ENCODE results near the gene FLNC. TPM values are rescaled to one million over a fixed set of nuclear protein-coding genes. Genes with fewer than 3 reads are reported as not detected.

Gene FLNC
- total RNA-seq, 2 experiments from 2014 or later = 0.14 to 0.16 TPM

DNA sequence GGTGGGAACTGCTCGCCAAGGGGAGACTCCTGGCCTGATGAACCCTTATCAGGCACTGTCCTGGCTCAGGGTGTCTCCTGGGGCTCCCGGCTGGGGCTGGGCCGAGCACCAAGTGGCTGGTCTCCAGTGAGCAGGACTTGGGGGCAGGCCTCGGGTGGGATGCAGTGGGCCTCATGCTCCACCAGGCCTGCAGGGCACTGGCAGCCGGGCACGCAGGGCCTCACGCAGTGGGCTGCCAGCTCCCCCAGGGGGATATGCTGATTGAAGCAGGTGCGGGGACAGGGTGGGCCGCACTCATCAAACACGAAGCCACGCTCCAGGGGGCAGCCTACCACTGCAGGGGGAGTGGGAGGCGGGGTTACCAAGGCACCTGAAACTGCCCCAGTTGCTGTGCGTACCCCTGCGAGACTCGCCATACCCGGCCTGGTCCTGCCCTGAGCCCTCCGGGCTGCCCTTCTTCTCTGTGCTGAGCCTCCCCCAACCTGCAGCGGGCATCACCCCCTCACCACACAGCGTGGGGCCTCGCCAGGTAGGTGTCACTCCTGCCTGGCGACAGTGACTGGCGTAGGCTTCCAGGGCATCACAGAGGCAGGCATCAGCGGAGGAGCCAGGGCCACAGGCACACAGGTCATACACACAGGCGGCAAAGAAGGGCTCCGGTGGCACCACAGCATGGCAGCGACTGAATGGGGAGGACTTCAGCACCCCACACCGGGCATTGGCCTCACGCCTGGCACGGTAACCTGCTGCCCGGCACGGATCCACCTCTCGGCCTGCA, 47.0 kb downstream of the FLNC start:
- no peak for TF ChIP-seq CTCF (IDR thresholded peaks at IDR 0.05)
- no peak for DNase-seq
- Mint-ChIP-seq H3K4me3 (no peak overlapping the region), H3K27ac (no peak overlapping the region), H3K36me3 (ENCODE audit: low read depth) (no peaks in the 10 kb centered on the region), H3K27me3 (no peaks in the 10 kb centered on the region), H3K4me1 (ENCODE audit: low read depth) (no peaks in the 10 kb centered on the region), H3K9me3 (no peaks in the 10 kb centered on the region)
- ATAC-seq = no peak
- ChIA-PET CTCF (interaction anchor here (1.4 kb wide), 1 partner anchor 217 kb away, joined by 3 read pairs; no protein-coding TSS in a partner anchor), POLR2A (no interaction called here)
- intact Hi-C loops (cut with micrococcal nuclease) = loop anchor here (10.0 kb wide), 1 partner anchor 262 kb away; no protein-coding TSS in a partner anchor

DNA sequence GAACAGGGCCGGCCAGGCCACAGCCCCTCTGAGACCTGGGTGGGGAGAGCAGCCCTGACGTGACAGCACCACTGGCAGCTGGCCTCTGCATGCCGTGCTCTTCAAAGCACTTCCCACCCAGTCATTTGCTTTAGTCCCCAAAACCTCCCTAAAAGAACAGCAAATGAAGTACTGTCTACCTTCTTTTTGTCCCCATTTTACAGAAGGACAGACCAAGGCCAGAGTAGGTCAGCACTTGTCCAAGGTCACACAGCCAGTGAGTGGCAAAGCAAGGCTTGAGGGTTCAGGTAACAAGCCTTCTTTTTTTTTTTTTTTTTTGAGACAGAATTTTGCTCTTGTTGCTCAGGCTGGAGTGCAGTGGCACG, 47.5 kb downstream of the FLNC start:
- Mint-ChIP-seq H3K4me3 (no peak overlapping the region), H3K27ac (no peak overlapping the region), H3K27me3 (no peaks in the 10 kb centered on the region), H3K36me3 (ENCODE audit: low read depth) (no peaks in the 10 kb centered on the region), H3K9me3 (no peaks in the 10 kb centered on the region), H3K4me1 (ENCODE audit: low read depth) (no peaks in the 10 kb centered on the region)
- ATAC-seq (no peak), DNase-seq (no peak)
- ChIA-PET POLR2A (no interaction called here), CTCF (interaction anchor here (1.4 to 8.9 kb wide), 2 partner anchors 15 to 217 kb away, joined by 3 to 100 read pairs; partner anchors contain the start of gene ATP6V1F)
- intact Hi-C loops (cut with micrococcal nuclease) = loop anchor here (10.0 kb wide), 1 partner anchor 263 kb away; no protein-coding TSS in a partner anchor
- no peak for TF ChIP-seq CTCF (IDR thresholded peaks at IDR 0.05)

GRCh38 chr7:128878226-128879105, 48.3 kb downstream of the FLNC start:
- no peak for TF ChIP-seq CTCF (IDR thresholded peaks at IDR 0.05)
- Mint-ChIP-seq H3K4me3 (no peak overlapping the region), H3K4me1 (ENCODE audit: low read depth) (peaks cover under 1% of the 10 kb centered on the region), H3K9me3 (no peaks in the 10 kb centered on the region), H3K36me3 (ENCODE audit: low read depth) (no peaks in the 10 kb centered on the region), H3K27ac (no peak overlapping the region), H3K27me3 (no peaks in the 10 kb centered on the region)
- DNase-seq (no peak), ATAC-seq (no peak)
- intact Hi-C loops (cut with micrococcal nuclease) = loop anchor here (10.0 kb wide), 1 partner anchor 264 kb away; no protein-coding TSS in a partner anchor
- ChIA-PET POLR2A (no interaction called here), CTCF (interaction anchor here (1.0 to 8.9 kb wide), 4 partner anchors 9 to 216 kb away, joined by 3 to 100 read pairs (median 8); partner anchors contain the start of gene ATP6V1F)

DNA sequence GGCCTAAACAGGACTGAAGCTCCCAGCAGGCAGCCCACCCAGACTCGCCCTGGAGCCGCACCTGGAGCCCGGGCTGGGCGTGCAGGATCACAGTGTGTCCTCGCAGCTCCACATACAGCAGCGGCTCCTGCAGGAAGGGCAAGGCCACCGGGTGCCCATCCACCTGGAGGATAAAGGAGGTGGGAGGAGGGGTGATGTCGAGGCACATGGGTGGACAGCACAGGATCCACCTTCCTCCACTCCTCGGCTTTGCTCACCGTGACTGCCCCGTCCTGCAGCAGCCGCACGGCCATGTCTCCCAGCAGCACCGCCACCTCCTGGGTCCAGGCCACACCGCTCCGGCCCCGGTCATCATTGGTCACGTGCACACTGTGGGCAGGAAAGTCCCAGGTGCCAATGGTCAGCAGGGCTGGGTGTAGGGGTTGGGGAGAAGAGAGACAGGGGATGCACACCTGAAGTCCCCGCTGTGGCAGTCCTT, 49.3 kb downstream of the FLNC start:
- no peaks in the 10 kb centered on the region for H3K9me3 Mint-ChIP-seq
- CTCF ChIA-PET = interaction anchor here (1.0 to 8.9 kb wide), 5 partner anchors 8 to 59 kb away, joined by 3 to 100 read pairs (median 4); partner anchors contain the start of gene ATP6V1F
- ATAC-seq (no peak), DNase-seq (no peak)
- H3K4me1 Mint-ChIP-seq (ENCODE audit: low read depth) = peaks cover 2% of the 10 kb centered on the region
- no peaks in the 10 kb centered on the region for H3K27me3 Mint-ChIP-seq
- intact Hi-C loops (cut with micrococcal nuclease) = loop anchor here (10.0 kb wide), 1 partner anchor 265 kb away; no protein-coding TSS in a partner anchor
- H3K27ac Mint-ChIP-seq = no peak overlapping the region
- POLR2A ChIA-PET = no interaction called here
- no peak for TF ChIP-seq CTCF (IDR thresholded peaks at IDR 0.05)
- H3K36me3 Mint-ChIP-seq (ENCODE audit: low read depth) = no peaks in the 10 kb centered on the region
- no peak overlapping the region for H3K4me3 Mint-ChIP-seq
